K562 (cell line): ENCODE data around the gene CACYBP. TPM values are rescaled to one million over a fixed set of nuclear protein-coding genes. Genes with fewer than 3 reads are reported as not detected.
A peak's percentile ranks its signal among the peaks of the same experiment; 100 is the strongest.

Experiments used
- ATF3 ChIP-seq, 2 experiments: fragments of 450-650 bp in 1 of 2; sonication (generic) in 1 of 2; formaldehyde crosslinking in 1 of 2; IDR thresholded peaks in 1 of 2; conservative IDR thresholded peaks in 1 of 2; 2 replicates each; pipeline versions ENCODE4 v1.6.1 to v1.8.1; 2016 to 2023; ENCODE audit warnings: mild to moderate bottlenecking in 2 of 2, moderate library complexity in 2 of 2, inconsistent platforms in 1 of 2, missing genetic modification reagents in 1 of 2
- CBFA2T2 ChIP-seq: fragments of 450-650 bp; conservative IDR thresholded peaks from 2 replicates; pipeline ENCODE4 v1.6.1; 2017; ENCODE audit warnings: mild to moderate bottlenecking
- CBX5 ChIP-seq: IDR thresholded peaks from 2 replicates; pipeline ENCODE4 v1.6.1; 2014; ENCODE audit warnings: low read depth, borderline replicate concordance
- DMBX1 ChIP-seq: fragments of 250-450 bp; sonication (Bioruptor Pico); IDR thresholded peaks from 2 replicates; pipeline ENCODE4 v1.8.0; 2022; ENCODE audit warnings: inconsistent platforms, mild to moderate bottlenecking, moderate library complexity, borderline replicate concordance
- HCFC1 ChIP-seq: IDR thresholded peaks from 2 replicates; pipeline ENCODE4 v1.6.1; 2012; ENCODE audit warnings: low read depth, low read length, improper control_type of control experiment
- HLTF ChIP-seq: fragments of 450-650 bp; IDR thresholded peaks from 2 replicates; pipeline ENCODE4 v1.6.1; 2016
- JUN ChIP-seq, 2 experiments: sonication (generic) in 1 of 2; formaldehyde crosslinking in 1 of 2; IDR thresholded peaks; 2 replicates each; pipeline versions ENCODE4 v1.6.1 to v1.8.0; 2012 to 2022; ENCODE audit warnings: borderline replicate concordance in 2 of 2, mild to moderate bottlenecking in 2 of 2, improper control_type of control experiment in 1 of 2, low read depth in 1 of 2, low read length in 1 of 2, missing genetic modification reagents in 1 of 2
- L3MBTL2 ChIP-seq: fragments of 450-650 bp; IDR thresholded peaks from 2 replicates; pipeline ENCODE4 v1.6.1; 2016; ENCODE audit warnings: mild to moderate bottlenecking, moderate library complexity
- MBD2 ChIP-seq: sonication (generic); IDR thresholded peaks from 2 replicates; pipeline ENCODE4 v1.6.1; 2016; ENCODE audit warnings: low read depth, borderline replicate concordance
- MXI1 ChIP-seq: IDR thresholded peaks from 2 replicates; pipeline ENCODE4 v1.6.1; 2011; ENCODE audit warnings: low read depth, mild to moderate bottlenecking, improper control_type of control experiment, low read length
- NR0B1 ChIP-seq: fragments of 450-650 bp; IDR thresholded peaks from one replicate; pipeline ENCODE4 v1.6.1; 2018; ENCODE audit warnings: mild to moderate bottlenecking, moderate library complexity; ENCODE audit not compliant: partially characterized antibody
- PTRF ChIP-seq: fragments of 450-650 bp; IDR thresholded peaks from 2 replicates; pipeline ENCODE4 v1.6.1; 2016; ENCODE audit warnings: mild to moderate bottlenecking, missing genetic modification characterization, missing compliant biosample characterization
- RFX5 ChIP-seq: IDR thresholded peaks from 2 replicates; pipeline ENCODE4 v1.6.1; 2011; ENCODE audit warnings: low read depth, mild to moderate bottlenecking, improper control_type of control experiment, low read length
- SAFB ChIP-seq: fragments of 200-400 bp; formaldehyde crosslinking; IDR thresholded peaks from 2 replicates; pipeline ENCODE4 v1.6.1; 2017; ENCODE audit warnings: low read depth, low read length, borderline replicate concordance
- SOX6 ChIP-seq: fragments of 450-650 bp; IDR thresholded peaks from 2 replicates; pipeline ENCODE4 v1.6.1; 2014; ENCODE audit warnings: mild to moderate bottlenecking
- SP2 ChIP-seq: IDR thresholded peaks from 2 replicates; pipeline ENCODE4 v1.6.1; 2011; ENCODE audit warnings: mild to moderate bottlenecking, low read depth, low read length, moderate library complexity; ENCODE audit not compliant: poor library complexity, severe bottlenecking; ENCODE audit errors: extremely low read depth
- TCF7L2 ChIP-seq: fragments of 150-350 bp; IDR thresholded peaks from 2 replicates; pipeline ENCODE4 v1.6.1; 2016; ENCODE audit warnings: low read depth, mild to moderate bottlenecking, low read length, moderate library complexity
- ZNF518B ChIP-seq: fragments of 250-450 bp; sonication (Bioruptor Pico); IDR thresholded peaks from 2 replicates; pipeline ENCODE4 v1.5.0; 2021; ENCODE audit warnings: mild to moderate bottlenecking, moderate library complexity
- ZNF589 ChIP-seq: fragments of 200-800 bp; sonication (Bioruptor generic); IDR thresholded peaks from 2 replicates; pipeline ENCODE4 v1.6.1; 2016; ENCODE audit warnings: low read depth, missing genetic modification characterization, missing compliant biosample characterization
- polyA plus RNA-seq, 8 experiments: library from polyadenylated mRNA; depleted of rRNA in 4 of 8; stranded (reverse) in 5 of 8; unstranded in 3 of 8; fragments of >200 nt; fragmentation: Nextera tagmentation in 2 of 8; fragmentation: Illumina TruSeq in 1 of 8; extraction: Ambion mirVana in 2 of 8; extraction: Trizol in 1 of 8; gene quantifications; 2 replicates each; pipeline versions ENCODE4 v1.2.1 to v1.2.3, GENCODE V29; 2011 to 2014; ENCODE audit warnings: inconsistent platforms in 1 of 8, missing spikeins in 1 of 8
- total RNA-seq, 7 experiments: library from RNA; depleted of rRNA in 6 of 7; stranded (reverse); fragments of >200 nt in 6 of 7; fragmentation: Illumina TruSeq in 2 of 7; extraction: Trizol in 2 of 7; gene quantifications; 2 replicates each; pipeline versions ENCODE4 v1.2.1 to v1.2.3, GENCODE V29; 2011 to 2021; ENCODE audit warnings: low replicate concordance in 1 of 7
- TF ChIP-seq, protein P1 (sequence below): fragments of 450-650 bp; formaldehyde crosslinking; IDR thresholded peaks from 2 replicates; pipeline ENCODE4 v1.4.0; 2022; ENCODE audit warnings: mild to moderate bottlenecking, moderate library complexity

Gene CACYBP
- total and polyA plus RNA-seq, 9 of the 15 experiments (the other 6 are each of a cell fraction or from before 2014, with no cell fraction given): 147 to 1,576 (median 488) TPM

DNA sequence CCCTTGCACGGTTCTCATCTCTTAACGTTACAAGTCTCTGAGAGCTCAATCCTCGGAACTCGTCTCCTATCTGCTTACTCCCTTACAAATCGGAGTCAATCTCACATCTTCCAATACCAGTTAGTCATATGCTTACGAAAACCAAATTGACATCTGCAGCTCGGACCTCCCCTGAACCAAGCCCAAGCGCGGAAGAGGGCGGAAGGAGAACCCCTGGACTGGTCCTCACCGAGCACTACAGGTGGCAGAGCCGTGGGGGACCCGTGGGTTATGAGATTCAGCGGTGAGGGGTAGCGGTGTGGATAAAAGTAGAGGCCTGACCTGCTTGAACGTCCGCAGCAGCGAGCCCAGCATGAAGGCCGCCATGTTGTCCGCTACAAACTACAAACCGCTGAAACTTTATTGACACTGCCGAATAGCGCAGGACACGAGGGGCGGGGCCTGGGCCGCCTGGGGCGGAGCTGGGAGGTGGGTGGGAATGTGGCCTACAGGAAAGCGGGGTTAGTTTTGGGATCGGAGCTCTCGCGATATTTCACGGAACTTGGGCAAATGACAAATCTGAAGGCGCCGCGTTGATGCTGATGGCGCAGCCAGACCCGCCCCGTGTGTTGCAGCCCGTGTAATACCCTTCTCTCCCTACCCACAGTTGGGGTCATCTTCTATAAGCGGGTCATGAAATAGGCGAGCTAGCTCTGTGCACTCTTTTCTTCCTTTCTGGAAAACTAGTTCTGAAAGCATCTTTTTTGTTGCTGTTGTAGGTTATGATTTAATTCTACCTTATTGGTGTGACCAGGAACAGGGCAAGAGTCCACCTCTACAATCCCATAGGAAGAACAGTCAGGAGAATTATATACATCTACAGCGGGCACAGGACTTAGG is 23.5 kb downstream of the CACYBP start, which contains the start of gene MRPS14 (continued):
- no peak for TF ChIP-seq CBX5
- TF ChIP-seq HCFC1: peak; percentile 82
- TF ChIP-seq ZNF589 (CRISPR knock-in tag): peak; percentile 76; the same call in 1 of the 2 replicates
- TF ChIP-seq, protein P1, sequence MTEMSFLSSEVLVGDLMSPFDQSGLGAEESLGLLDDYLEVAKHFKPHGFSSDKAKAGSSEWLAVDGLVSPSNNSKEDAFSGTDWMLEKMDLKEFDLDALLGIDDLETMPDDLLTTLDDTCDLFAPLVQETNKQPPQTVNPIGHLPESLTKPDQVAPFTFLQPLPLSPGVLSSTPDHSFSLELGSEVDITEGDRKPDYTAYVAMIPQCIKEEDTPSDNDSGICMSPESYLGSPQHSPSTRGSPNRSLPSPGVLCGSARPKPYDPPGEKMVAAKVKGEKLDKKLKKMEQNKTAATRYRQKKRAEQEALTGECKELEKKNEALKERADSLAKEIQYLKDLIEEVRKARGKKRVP (CRISPR knock-in tag): 0 out of 2 replicates have a peak, but pooled peaks have one; percentile 37
- TF ChIP-seq L3MBTL2: no peak; the same call in 1 of the 2 replicates
- TF ChIP-seq CBFA2T2: no peak; the same call in 1 of the 2 replicates
- TF ChIP-seq TCF7L2: no peak
- TF ChIP-seq PTRF (tag): no peak
- no peak for TF ChIP-seq SP2
- 0 out of 2 replicates have a peak, but pooled peaks have one; percentile 42 for TF ChIP-seq RFX5
- TF ChIP-seq ATF3 (IDR thresholded peaks at IDR 0.05): no peak; the same call in 1 of the 2 replicates
- TF ChIP-seq ATF3 (CRISPR knock-in tag; conservative IDR thresholded peaks at IDR 0.05): peak; percentile 73
- no peak for TF ChIP-seq SAFB
- peak; percentile 29; the same call in 1 of the 2 replicates for TF ChIP-seq SOX6
- peak; percentile 69 for TF ChIP-seq MXI1
- TF ChIP-seq ZNF518B (CRISPR knock-in tag): no peak
- peak; percentile 38; the same call in 1 of the 2 replicates for TF ChIP-seq DMBX1 (CRISPR knock-in tag)
- no peak for TF ChIP-seq MBD2
- TF ChIP-seq JUN (IDR thresholded peaks at IDR 0.05; ENCODE audit: borderline replicate concordance, low read depth, low read length): peak; percentile 48
- TF ChIP-seq JUN (CRISPR knock-in tag; IDR thresholded peaks at IDR 0.05; ENCODE audit: borderline replicate concordance): no peak
- TF ChIP-seq NR0B1: no peak
- 0 out of 2 replicates have a peak, but pooled peaks have one; percentile 55 for TF ChIP-seq HLTF
